ENCODE data around the gene PDE4C. TPM values are rescaled to one million over a fixed set of nuclear protein-coding genes. Genes with fewer than 3 reads are reported as not detected.
A peak's percentile ranks its signal among the peaks of the same experiment; 100 is the strongest.

The PDE4C gene
- total and polyA plus RNA-seq, 9 of the 15 experiments (the other 6 are each of a cell fraction or from before 2014, with no cell fraction given): 0.04 to 0.91 (median 0.20) TPM; not detected in 1

GRCh38 chr19:18197306-18197705, 28.9 kb downstream of the PDE4C start (continued):
- TF ChIP-seq, protein P1, sequence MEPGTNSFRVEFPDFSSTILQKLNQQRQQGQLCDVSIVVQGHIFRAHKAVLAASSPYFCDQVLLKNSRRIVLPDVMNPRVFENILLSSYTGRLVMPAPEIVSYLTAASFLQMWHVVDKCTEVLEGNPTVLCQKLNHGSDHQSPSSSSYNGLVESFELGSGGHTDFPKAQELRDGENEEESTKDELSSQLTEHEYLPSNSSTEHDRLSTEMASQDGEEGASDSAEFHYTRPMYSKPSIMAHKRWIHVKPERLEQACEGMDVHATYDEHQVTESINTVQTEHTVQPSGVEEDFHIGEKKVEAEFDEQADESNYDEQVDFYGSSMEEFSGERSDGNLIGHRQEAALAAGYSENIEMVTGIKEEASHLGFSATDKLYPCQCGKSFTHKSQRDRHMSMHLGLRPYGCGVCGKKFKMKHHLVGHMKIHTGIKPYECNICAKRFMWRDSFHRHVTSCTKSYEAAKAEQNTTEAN (CRISPR knock-in tag; IDR thresholded peaks at IDR 0.05): no peak
- TF ChIP-seq CBX2 (IDR thresholded peaks at IDR 0.05; ENCODE audit: insufficient read depth, low read length, poor library complexity, severe bottlenecking): no peak
- no peak for TF ChIP-seq ARID1B (IDR thresholded peaks at IDR 0.05)
- TF ChIP-seq CBX3 (IDR thresholded peaks at IDR 0.05; ENCODE audit: borderline replicate concordance in 1 of 2, low read length in 2 of 2): no peak
- TF ChIP-seq, protein P2, sequence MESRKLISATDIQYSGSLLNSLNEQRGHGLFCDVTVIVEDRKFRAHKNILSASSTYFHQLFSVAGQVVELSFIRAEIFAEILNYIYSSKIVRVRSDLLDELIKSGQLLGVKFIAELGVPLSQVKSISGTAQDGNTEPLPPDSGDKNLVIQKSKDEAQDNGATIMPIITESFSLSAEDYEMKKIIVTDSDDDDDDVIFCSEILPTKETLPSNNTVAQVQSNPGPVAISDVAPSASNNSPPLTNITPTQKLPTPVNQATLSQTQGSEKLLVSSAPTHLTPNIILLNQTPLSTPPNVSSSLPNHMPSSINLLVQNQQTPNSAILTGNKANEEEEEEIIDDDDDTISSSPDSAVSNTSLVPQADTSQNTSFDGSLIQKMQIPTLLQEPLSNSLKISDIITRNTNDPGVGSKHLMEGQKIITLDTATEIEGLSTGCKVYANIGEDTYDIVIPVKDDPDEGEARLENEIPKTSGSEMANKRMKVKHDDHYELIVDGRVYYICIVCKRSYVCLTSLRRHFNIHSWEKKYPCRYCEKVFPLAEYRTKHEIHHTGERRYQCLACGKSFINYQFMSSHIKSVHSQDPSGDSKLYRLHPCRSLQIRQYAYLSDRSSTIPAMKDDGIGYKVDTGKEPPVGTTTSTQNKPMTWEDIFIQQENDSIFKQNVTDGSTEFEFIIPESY (CRISPR knock-in tag; IDR thresholded peaks at IDR 0.05): peak; percentile 71
- TF ChIP-seq GATA2 (CRISPR knock-in tag; IDR thresholded peaks at IDR 0.05): no peak

DNA sequence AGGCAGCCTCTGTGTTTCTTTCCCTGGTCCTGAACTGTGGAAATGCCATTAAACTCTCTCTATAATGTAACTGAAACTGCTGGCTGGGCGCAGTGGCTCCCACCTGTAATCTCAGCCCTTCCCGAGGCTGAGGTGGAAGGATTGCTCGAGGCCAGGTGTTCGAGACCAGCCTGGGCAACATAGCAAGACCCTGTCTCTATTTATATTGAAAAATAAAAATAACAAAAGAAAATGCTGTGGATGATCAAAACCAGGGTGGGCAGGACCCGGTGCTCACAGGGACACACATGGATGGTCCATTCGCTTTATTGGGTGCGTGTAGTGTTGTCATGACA, 29.8 kb downstream of the PDE4C start:
- WGBS (ENCODE audit: insufficient coverage, low coverage, missing lambda C conversion rate): 84% methylated on average over 7 of the region's 7 CpGs
- TF ChIP-seq ZNF121 (CRISPR knock-in tag; conservative IDR thresholded peaks at IDR 0.05) (peak; percentile 17; the same call in 1 of the 2 replicates), SRSF7 (optimal IDR thresholded peaks at IDR 0.05; ENCODE audit: low read depth, low read length) (no peak)
- Histone ChIP-seq H3K4me3 (no peak overlapping the region), H3K9me1 (ENCODE audit: control insufficient read depth, insufficient read depth, low read length) (no peaks in the 10 kb centered on the region), H3K9me3 (replicated peaks; ENCODE audit: control insufficient read depth, insufficient read depth, low read depth, low read length) (no peaks in the 10 kb centered on the region), H3K36me3 (ENCODE audit: control insufficient read depth, insufficient read depth, low read length) (peaks cover 53% of the 10 kb centered on the region; the same call in 2 of the 3 replicates), H3K27me3 (ENCODE audit: control insufficient read depth in 2 of 2, insufficient read depth in 2 of 2, low read length in 2 of 2) (no peaks in the 10 kb centered on the region), H3K9ac (ENCODE audit: insufficient read depth in 1 of 2, low read depth in 2 of 2, low read length in 2 of 2) (peak overlapping the region in 1 of 2 experiments; percentile 36; a peak in 1 of 4 replicates), H3K4me1 (replicated peaks in 1 of 2; ENCODE audit: control insufficient read depth in 2 of 2, insufficient read depth in 2 of 2, low read length in 2 of 2) (peaks cover 17 to 40% of the 10 kb centered on the region in 2 experiments; a peak in 4 of 5 replicates), H4K20me1 (replicated peaks; ENCODE audit: control insufficient read depth, insufficient read depth, low read length) (peaks cover 6% of the 10 kb centered on the region; the same call in 1 of the 2 replicates), H3K79me2 (ENCODE audit: control insufficient read depth, insufficient read depth, low read length) (peaks cover 18% of the 10 kb centered on the region), H3K27ac (ENCODE audit: extremely low read depth, low read depth, low read length) (no peak overlapping the region), H2AFZ (ENCODE audit: low read depth, low read length) (no peak overlapping the region), H3K4me2 (ENCODE audit: insufficient read depth, low read length) (no peak overlapping the region)
- ChIA-PET CTCF (ENCODE audit: low intra/inter-chr PET ratio) (no interaction called here), POLR2A (interaction anchor here (0.6 kb wide), 1 partner anchor 120 kb away, joined by 3 read pairs; no protein-coding TSS in a partner anchor)
- in situ Hi-C loops (cut with MboI) (no loop called here), intact Hi-C loops (cut with micrococcal nuclease) (no loop called here)
- FAIRE-seq (no peak), ATAC-seq (no peak), DNase-seq (ENCODE audit: extremely low read depth in 1 of 4, low spot score in 3 of 4) (no peak)
- BruUV-seq (replicated peaks): no TSS peak
